ENCODE data around the gene ATP2B2. TPM values are rescaled to one million over a fixed set of nuclear protein-coding genes. Genes with fewer than 3 reads are reported as not detected.

Gene ATP2B2
- total RNA-seq, 1 donor from 2014 or later: 62.8 TPM

- DNase-seq (ENCODE audit: low spot score in 2 of 2) (no peak), FAIRE-seq (no peak)
Observed at GRCh38 chr3:10274601-10275000, 230.8 kb downstream of the ATP2B2 start.

Small RNAs within 50 kb of the gene (small RNA-seq; reads per million reads assigned to genes)
- 0.15 reads per million for gene MIR378B
- gene MIR885: 0.56 reads per million, percentile 44 among the genes with 10 or more reads in this experiment
- not detected for gene RF02126

Other genes starting within 250 kb of the ATP2B2 start
- not detected for gene GHRL, start 212.6 kb downstream of the ATP2B2 start, total RNA-seq
- 64.4 TPM for gene SEC13, start 184.5 kb downstream of the ATP2B2 start, total RNA-seq